GM12878 (cell line): ENCODE data around the gene PCDHB12. TPM values are rescaled to one million over a fixed set of nuclear protein-coding genes. Genes with fewer than 3 reads are reported as not detected.

Experiments
- ATAC-seq: fragments of 200-7000 bp; cut with Tn5 transposase; 3 replicates; pipeline ENCODE4 v1.9.1; 2020; ENCODE audit warnings: mild to moderate bottlenecking, moderate library complexity
- BruUV-seq: library from RNA; stranded (reverse); fragments of 400-500 nt; replicated peaks from 2 replicates; lab custom pipeline; 2021; lab: Mats Ljungman, UMichigan
- CTCF ChIA-PET: fragments of 300-600 bp; sonication (Branson Sonifier 250); formaldehyde crosslinking; extraction: SDS; loops from one replicate; lab custom pipeline; 2021; ENCODE audit warnings: inconsistent platforms; lab: Yijun Ruan, JAX
- POLR2A ChIA-PET: fragments of 350-600 bp; formaldehyde crosslinking; extraction: SDS; loops from one replicate; lab custom pipeline; 2021; ENCODE audit warnings: inconsistent platforms; lab: Charles Lee
- RAD21 ChIA-PET: fragments of 300-600 bp; sonication (Branson Sonifier 250); formaldehyde crosslinking; loops from one replicate; lab custom pipeline; 2023; ENCODE audit warnings: antibody characterized with exemption; ENCODE audit not compliant: unreplicated experiment; lab: Charles Lee
- SMC1A ChIA-PET: fragments of 300-600 bp; sonication (Branson Sonifier 250); formaldehyde crosslinking; loops from one replicate; lab custom pipeline; 2023; ENCODE audit not compliant: unreplicated experiment, uncharacterized antibody; lab: Charles Lee
- DNase-seq: peaks from one replicate; pipeline ENCODE4 v3.0.0-alpha.2; 2011; ENCODE audit warnings: low read depth, low spot score
- FAIRE-seq: peaks from 3 replicates; lab custom pipeline; 2011; peaks lifted over from hg19 to GRCh38; lab: Jason Lieb, UNC
- H2AFZ ChIP-seq: 2 replicates; pipeline ENCODE4 v1.6.0; 2011; ENCODE audit warnings: low read depth, low read length, control low read depth; ENCODE audit not compliant: control insufficient read depth
- H3K27ac ChIP-seq: 2 replicates; pipeline ENCODE4 v1.5.1; 2011; ENCODE audit warnings: control low read depth; ENCODE audit not compliant: control insufficient read depth, insufficient read depth
- H3K27me3 ChIP-seq, 2 experiments: replicated peaks in 1 of 2; 2 replicates each; pipeline versions ENCODE4 v1.6.0 to v1.6.1; 2011; ENCODE audit warnings: low read length in 1 of 2; ENCODE audit not compliant: control insufficient read depth in 2 of 2, insufficient read depth in 2 of 2
- H3K36me3 ChIP-seq, 2 experiments: 2 replicates each; pipeline ENCODE4 v1.5.1; 2011; ENCODE audit warnings: low read length in 1 of 2; ENCODE audit not compliant: control insufficient read depth in 2 of 2, insufficient read depth in 2 of 2
- H3K4me1 ChIP-seq: 2 replicates; pipeline ENCODE4 v1.6.1; 2011; ENCODE audit warnings: mild to moderate bottlenecking, low read length, moderate library complexity, mixed read lengths; ENCODE audit not compliant: control insufficient read depth, insufficient read depth
- H3K4me2 ChIP-seq: 2 replicates; pipeline ENCODE4 v1.6.0; 2011; ENCODE audit warnings: control low read depth; ENCODE audit not compliant: control insufficient read depth, insufficient read depth
- H3K4me3 ChIP-seq: fragments of 200-600 bp; sonication (generic); 2 replicates; pipeline ENCODE4 v1.5.1; 2016
- H3K79me2 ChIP-seq: 2 replicates; pipeline ENCODE4 v1.6.0; 2011; ENCODE audit warnings: low read length; ENCODE audit not compliant: control insufficient read depth, insufficient read depth
- H3K9ac ChIP-seq: 2 replicates; pipeline ENCODE4 v1.8.0; 2011; ENCODE audit warnings: low read length, control low read depth, mixed read lengths; ENCODE audit not compliant: control insufficient read depth, insufficient read depth
- H3K9me3 ChIP-seq: replicated peaks from 3 replicates; pipeline ENCODE4 v1.5.1; 2011; ENCODE audit warnings: mild to moderate bottlenecking, low read length; ENCODE audit not compliant: control insufficient read depth, insufficient read depth
- H4K20me1 ChIP-seq: 2 replicates; pipeline ENCODE4 v1.6.0; 2011; ENCODE audit not compliant: control insufficient read depth, insufficient read depth
- CHD4 ChIP-seq: fragments of 200-600 bp; sonication (generic); IDR thresholded peaks from 2 replicates; pipeline ENCODE4 v1.6.1; 2016; ENCODE audit warnings: mild to moderate bottlenecking
- JUND ChIP-seq: IDR thresholded peaks from 2 replicates; pipeline ENCODE4 v1.6.1; 2012; ENCODE audit warnings: low read depth, mild to moderate bottlenecking, low read length, improper control_type of control experiment, moderate library complexity
- NFXL1 ChIP-seq: fragments of 450-650 bp; IDR thresholded peaks from 2 replicates; pipeline ENCODE4 v1.6.1; 2017; ENCODE audit warnings: antibody characterized with exemption, mild to moderate bottlenecking, borderline replicate concordance
- NR2F1 ChIP-seq: fragments of 450-650 bp; conservative IDR thresholded peaks from 2 replicates; pipeline ENCODE4 v1.6.1; 2017; ENCODE audit warnings: mild to moderate bottlenecking
- POLR2AphosphoS2 ChIP-seq: IDR thresholded peaks from 2 replicates; pipeline ENCODE4 v1.6.1; 2011; ENCODE audit warnings: low read depth, mild to moderate bottlenecking, low read length, improper control_type of control experiment, moderate library complexity
- RFX5 ChIP-seq: IDR thresholded peaks from 2 replicates; pipeline ENCODE4 v1.6.1; 2011; ENCODE audit warnings: low read depth, low read length, improper control_type of control experiment
- RUNX3 ChIP-seq: IDR thresholded peaks from 2 replicates; pipeline ENCODE4 v1.6.1; 2012; ENCODE audit warnings: low read length, inconsistent platforms
- SMAD1 ChIP-seq: fragments of 450-650 bp; IDR thresholded peaks from 2 replicates; pipeline ENCODE4 v1.6.1; 2018; ENCODE audit warnings: mild to moderate bottlenecking, low read depth; ENCODE audit not compliant: partially characterized antibody
- STAT3 ChIP-seq: IDR thresholded peaks from 2 replicates; pipeline ENCODE4 v1.6.1; 2011; ENCODE audit warnings: low read depth, low read length, improper control_type of control experiment
- SUZ12 ChIP-seq: fragments of 200-600 bp; sonication (generic); IDR thresholded peaks from one replicate; pipeline ENCODE4 v1.6.1; 2018; ENCODE audit warnings: antibody characterized with exemption, mild to moderate bottlenecking; ENCODE audit not compliant: unreplicated experiment
- TCF7 ChIP-seq: IDR thresholded peaks from 2 replicates; pipeline ENCODE4 v1.6.1; 2014; ENCODE audit warnings: antibody characterized with exemption, borderline replicate concordance
- ZBED1 ChIP-seq: IDR thresholded peaks from 2 replicates; pipeline ENCODE4 v1.6.1; 2016; ENCODE audit warnings: borderline replicate concordance
- ZNF217 ChIP-seq: fragments of 450-650 bp; IDR thresholded peaks from 2 replicates; pipeline ENCODE4 v1.6.1; 2017; ENCODE audit warnings: antibody characterized with exemption, mild to moderate bottlenecking
- WGBS: methylation state at CpG from one replicate; pipeline ENCODE4 v1.1.6; 2016; ENCODE audit warnings: low lambda C conversion rate; ENCODE audit not compliant: insufficient replicate concordance, insufficient coverage; ENCODE audit errors: missing lambda C conversion rate; 5-methylcytosine and 5-hydroxymethylcytosine counted together
- in situ Hi-C: fragments of 300-500 bp; cut with MboI; formaldehyde crosslinking; loops from 9 replicates; pipeline ENCODE4 v1.14.3; 2018; ENCODE audit warnings: mixed read lengths
- intact Hi-C: fragments of 100-400 bp; cut with micrococcal nuclease; formaldehyde crosslinking; loops from one replicate; pipeline ENCODE4 v1.14.2; 2022; ENCODE audit not compliant: unreplicated experiment
- polyA plus RNA-seq, 11 experiments: library from polyadenylated mRNA; depleted of rRNA in 4 of 11; unstranded in 6 of 11; stranded (reverse) in 5 of 11; fragments of >200 nt; fragmentation: Nextera tagmentation in 4 of 11; fragmentation: Illumina TruSeq in 1 of 11; extraction: Ambion mirVana in 4 of 11; extraction: Trizol in 1 of 11; gene quantifications; 1 replicate in 1 of 11; 2 replicates in 10 of 11; pipeline versions ENCODE4 v1.2.1 to v1.2.3, GENCODE V29; 2011 to 2016; ENCODE audit warnings: inconsistent platforms in 2 of 11, missing spikeins in 2 of 11, low read depth in 1 of 11
- total RNA-seq, 4 experiments: library from RNA; depleted of rRNA in 3 of 4; stranded (reverse); fragments of >200 nt in 3 of 4; fragmentation: Illumina TruSeq in 1 of 4; extraction: Trizol in 1 of 4; gene quantifications; 2 replicates each; pipeline versions ENCODE4 v1.2.1 to v1.2.3, GENCODE V29; 2013 to 2021
- TF ChIP-seq, protein P1 (sequence below): IDR thresholded peaks from 2 replicates; pipeline ENCODE4 v1.6.1; 2011; ENCODE audit warnings: low read depth, low read length, improper control_type of control experiment, borderline replicate concordance
- TF ChIP-seq, protein P2 (sequence below): IDR thresholded peaks from 2 replicates; pipeline ENCODE4 v1.6.1; 2012; ENCODE audit warnings: low read length, inconsistent platforms

PCDHB12 gene
- total and polyA plus RNA-seq, 10 of the 15 experiments (the other 5 are each of a cell fraction or from before 2014, with no cell fraction given): 0.04 to 0.08 (median 0.04) TPM; not detected in 7

- no peak for DNase-seq
- POLR2A ChIA-PET: no interaction called here
- RAD21 ChIA-PET: no interaction called here
- 70% methylated on average over 37 of the region's 43 CpGs for WGBS
- TF ChIP-seq NFXL1 (no peak), NR2F1 (no peak), STAT3 (no peak), SMAD1 (no peak), RUNX3 (no peak), ZNF217 (no peak), CHD4 (no peak), ZBED1 (no peak), RFX5 (no peak), SUZ12 (no peak), POLR2AphosphoS2 (no peak), TCF7 (no peak), JUND (no peak)
- TF ChIP-seq, protein P1, sequence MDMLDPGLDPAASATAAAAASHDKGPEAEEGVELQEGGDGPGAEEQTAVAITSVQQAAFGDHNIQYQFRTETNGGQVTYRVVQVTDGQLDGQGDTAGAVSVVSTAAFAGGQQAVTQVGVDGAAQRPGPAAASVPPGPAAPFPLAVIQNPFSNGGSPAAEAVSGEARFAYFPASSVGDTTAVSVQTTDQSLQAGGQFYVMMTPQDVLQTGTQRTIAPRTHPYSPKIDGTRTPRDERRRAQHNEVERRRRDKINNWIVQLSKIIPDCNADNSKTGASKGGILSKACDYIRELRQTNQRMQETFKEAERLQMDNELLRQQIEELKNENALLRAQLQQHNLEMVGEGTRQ: no peak
- TF ChIP-seq, protein P2, sequence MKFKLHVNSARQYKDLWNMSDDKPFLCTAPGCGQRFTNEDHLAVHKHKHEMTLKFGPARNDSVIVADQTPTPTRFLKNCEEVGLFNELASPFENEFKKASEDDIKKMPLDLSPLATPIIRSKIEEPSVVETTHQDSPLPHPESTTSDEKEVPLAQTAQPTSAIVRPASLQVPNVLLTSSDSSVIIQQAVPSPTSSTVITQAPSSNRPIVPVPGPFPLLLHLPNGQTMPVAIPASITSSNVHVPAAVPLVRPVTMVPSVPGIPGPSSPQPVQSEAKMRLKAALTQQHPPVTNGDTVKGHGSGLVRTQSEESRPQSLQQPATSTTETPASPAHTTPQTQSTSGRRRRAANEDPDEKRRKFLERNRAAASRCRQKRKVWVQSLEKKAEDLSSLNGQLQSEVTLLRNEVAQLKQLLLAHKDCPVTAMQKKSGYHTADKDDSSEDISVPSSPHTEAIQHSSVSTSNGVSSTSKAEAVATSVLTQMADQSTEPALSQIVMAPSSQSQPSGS: no peak
- H3K27ac ChIP-seq: no peak overlapping the region
- H3K79me2 ChIP-seq: no peaks in the 10 kb centered on the region
- no peaks in the 10 kb centered on the region for H3K36me3 ChIP-seq
- intact Hi-C loops (no loop called here), in situ Hi-C loops (no loop called here)
- H3K4me1 ChIP-seq: no peaks in the 10 kb centered on the region
- no peaks in the 10 kb centered on the region for H4K20me1 ChIP-seq
- ATAC-seq: no peak
- CTCF ChIA-PET: no interaction called here
- no peak overlapping the region for H3K9ac ChIP-seq
- no peak for FAIRE-seq
- H3K4me2 ChIP-seq: no peak overlapping the region
- H3K4me3 ChIP-seq: no peak overlapping the region
- SMC1A ChIA-PET: no interaction called here
- no peaks in the 10 kb centered on the region for H3K27me3 ChIP-seq
- BruUV-seq: no TSS peak
- H3K9me3 ChIP-seq: peaks cover 3% of the 10 kb centered on the region; the same call in 1 of the 3 replicates
- H2AFZ ChIP-seq: no peak overlapping the region
Measured at GRCh38 chr5:141241496-141241895, 33.0 kb downstream of the PCDHB12 start.
